Breast epithelium (tissue), 4 donors: ENCODE measurements around the gene ACTR10. TPM values are rescaled to one million over a fixed set of nuclear protein-coding genes. Genes with fewer than 3 reads are reported as not detected.

ENCODE experiments used
- DNase-seq, 2 donors: peaks; one replicate each; pipeline ENCODE4 v3.0.0-alpha.2; 2019; ENCODE audit warnings: low spot score in 2 of 2
- H3K27ac ChIP-seq, 2 donors: fragments of 200-600 bp; sonication (generic) in 1 of 2; one replicate each; pipeline ENCODE4 v1.5.1; 2016 to 2019; ENCODE audit warnings: mild to moderate bottlenecking in 1 of 2
- H3K27me3 ChIP-seq, 2 donors: fragments of 200-600 bp; sonication (generic) in 1 of 2; one replicate each; pipeline versions ENCODE4 v1.5.1 to v1.6.0; 2017 to 2019; ENCODE audit warnings: control low read depth in 1 of 2, mild to moderate bottlenecking in 1 of 2
- H3K36me3 ChIP-seq: fragments of 200-600 bp; one replicate; pipeline ENCODE4 v1.5.1; 2019
- H3K4me1 ChIP-seq, 2 donors: fragments of 200-600 bp; sonication (generic); one replicate each; pipeline ENCODE4 v1.5.1; 2016 to 2019; ENCODE audit warnings: control low read depth in 1 of 2
- H3K4me3 ChIP-seq, 3 donors: fragments of 200-600 bp; sonication (generic); 1 replicate in 2 of 3; 2 replicates in 1 of 3; pipeline ENCODE4 v1.5.1; 2016 to 2019; ENCODE audit warnings: mild to moderate bottlenecking in 3 of 3, moderate library complexity in 2 of 3
- H3K9me3 ChIP-seq, 2 donors: fragments of 200-600 bp; sonication (generic) in 1 of 2; one replicate each; pipeline ENCODE4 v1.5.1; 2016 to 2019; ENCODE audit warnings: control low read depth in 1 of 2
- POLR2A ChIP-seq: fragments of 450-650 bp; IDR thresholded peaks from one replicate; pipeline ENCODE4 v1.6.1; 2016; ENCODE audit warnings: antibody characterized with exemption, mild to moderate bottlenecking, moderate library complexity
- POLR2AphosphoS5 ChIP-seq, 3 donors: sonication (generic); formaldehyde crosslinking; IDR thresholded peaks; one replicate each; pipeline ENCODE4 v1.6.1; 2017; ENCODE audit warnings: antibody characterized with exemption in 3 of 3
- intact Hi-C: fragments of 100-400 bp; cut with DNase I; formaldehyde crosslinking; loops from one replicate; pipeline ENCODE4 v1.15.1; 2023; ENCODE audit warnings: low total_unique reads
- total RNA-seq, 3 donors: library from RNA; depleted of rRNA; stranded (reverse); fragments of >200 nt; gene quantifications; one replicate each; pipeline ENCODE4 v1.1.0, GENCODE V29; 2016
- TF ChIP-seq, protein P1 (sequence below), 3 donors: fragments of 450-650 bp; IDR thresholded peaks; one replicate each; pipeline ENCODE4 v1.5.1; 2016 to 2017; ENCODE audit warnings: antibody characterized with exemption in 3 of 3, mild to moderate bottlenecking in 3 of 3, moderate library complexity in 3 of 3

The ACTR10 gene
- total RNA-seq, 3 donors from 2014 or later: 42.2 to 71.4 (median 69.4) TPM

DNA sequence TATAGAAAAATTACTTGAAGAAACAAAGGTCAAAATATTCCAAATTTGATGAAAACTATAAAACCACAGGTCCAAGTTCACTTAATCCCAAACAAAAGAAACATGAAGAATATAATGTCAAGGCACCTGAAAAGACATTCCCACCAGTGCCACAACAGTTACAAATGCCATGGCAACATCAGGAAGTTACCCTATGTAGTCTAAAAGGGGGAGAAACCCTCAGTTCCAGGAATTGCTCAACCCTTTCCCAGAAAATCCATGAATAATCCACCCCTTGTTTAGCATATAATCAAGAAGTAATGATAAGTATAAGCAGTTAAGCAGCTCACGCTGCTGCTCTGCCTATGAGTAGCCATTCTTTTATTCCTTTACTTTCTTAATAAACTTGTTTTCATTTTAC, 3.8 kb upstream of the ACTR10 start:
- Histone ChIP-seq H3K36me3 (no peaks in the 10 kb centered on the region), H3K4me1 (peaks cover 0 to 5% of the 10 kb centered on the region in 2 donors), H3K27ac (no peak overlapping the region), H3K27me3 (no peaks in the 10 kb centered on the region), H3K9me3 (no peaks in the 10 kb centered on the region), H3K4me3 (no peak overlapping the region)
- intact Hi-C loops: no loop called here
- TF ChIP-seq POLR2AphosphoS5 (IDR thresholded peaks at IDR 0.05): no peak
- no peak for TF ChIP-seq POLR2A
- TF ChIP-seq, protein P1, sequence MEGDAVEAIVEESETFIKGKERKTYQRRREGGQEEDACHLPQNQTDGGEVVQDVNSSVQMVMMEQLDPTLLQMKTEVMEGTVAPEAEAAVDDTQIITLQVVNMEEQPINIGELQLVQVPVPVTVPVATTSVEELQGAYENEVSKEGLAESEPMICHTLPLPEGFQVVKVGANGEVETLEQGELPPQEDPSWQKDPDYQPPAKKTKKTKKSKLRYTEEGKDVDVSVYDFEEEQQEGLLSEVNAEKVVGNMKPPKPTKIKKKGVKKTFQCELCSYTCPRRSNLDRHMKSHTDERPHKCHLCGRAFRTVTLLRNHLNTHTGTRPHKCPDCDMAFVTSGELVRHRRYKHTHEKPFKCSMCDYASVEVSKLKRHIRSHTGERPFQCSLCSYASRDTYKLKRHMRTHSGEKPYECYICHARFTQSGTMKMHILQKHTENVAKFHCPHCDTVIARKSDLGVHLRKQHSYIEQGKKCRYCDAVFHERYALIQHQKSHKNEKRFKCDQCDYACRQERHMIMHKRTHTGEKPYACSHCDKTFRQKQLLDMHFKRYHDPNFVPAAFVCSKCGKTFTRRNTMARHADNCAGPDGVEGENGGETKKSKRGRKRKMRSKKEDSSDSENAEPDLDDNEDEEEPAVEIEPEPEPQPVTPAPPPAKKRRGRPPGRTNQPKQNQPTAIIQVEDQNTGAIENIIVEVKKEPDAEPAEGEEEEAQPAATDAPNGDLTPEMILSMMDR (IDR thresholded peaks at IDR 0.05): no peak
- no peak for DNase-seq

DNA sequence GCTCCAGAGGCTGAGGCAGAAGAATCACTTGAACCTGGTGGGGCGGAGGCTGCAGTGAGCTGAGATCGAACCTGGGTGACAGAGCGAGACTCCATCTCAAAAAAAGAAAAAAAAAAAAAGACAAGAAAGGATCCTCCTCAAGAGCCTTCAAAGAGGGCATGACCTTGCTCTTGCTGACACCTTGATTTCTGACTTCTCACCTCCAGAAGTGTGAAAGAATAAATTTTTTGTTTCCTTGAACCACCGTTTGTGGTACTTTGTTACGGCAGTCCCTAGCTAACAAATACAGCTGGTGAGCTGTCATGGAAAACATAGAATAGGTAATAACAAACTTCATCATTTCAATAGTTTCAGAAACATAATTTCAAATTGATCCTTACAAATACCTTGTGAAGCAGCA, 1.9 kb upstream of the ACTR10 start:
- intact Hi-C loops: no loop called here

DNA sequence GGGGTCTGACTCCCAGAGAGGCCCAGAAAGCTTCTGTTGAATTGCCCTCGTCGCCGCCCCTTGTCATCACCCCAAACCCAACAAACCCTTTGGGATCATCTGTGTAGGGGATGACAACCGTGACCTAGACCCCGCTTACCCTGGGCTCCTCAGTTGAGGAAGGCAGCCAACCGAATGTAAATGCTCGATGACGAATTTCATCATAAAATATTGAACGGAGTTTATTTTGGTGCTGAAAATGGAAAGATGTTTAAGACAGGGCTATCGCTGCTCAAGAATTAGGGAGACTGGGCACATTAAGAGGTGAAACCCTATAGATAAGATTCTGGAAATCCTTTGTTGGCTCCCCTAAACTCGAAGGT, 512 bp downstream of the ACTR10 start:
- TF ChIP-seq, protein P1 (IDR thresholded peaks at IDR 0.05): no peak
- no peak for TF ChIP-seq POLR2AphosphoS5 (IDR thresholded peaks at IDR 0.05)
- no peak for TF ChIP-seq POLR2A
- peak overlapping the region; percentile 97 to 99 for H3K27ac ChIP-seq
- H3K4me1 ChIP-seq: peaks cover 0 to 8% of the 10 kb centered on the region in 2 donors
- H3K9me3 ChIP-seq: no peaks in the 10 kb centered on the region
- intact Hi-C loops: no loop called here
- no peak for DNase-seq
- peak overlapping the region; percentile 72 to 97 (median 91) for H3K4me3 ChIP-seq
- H3K27me3 ChIP-seq: no peaks in the 10 kb centered on the region
- H3K36me3 ChIP-seq: no peaks in the 10 kb centered on the region

More for the DNA sequence above, 1.9 kb upstream of the ACTR10 start:
- no peaks in the 10 kb centered on the region for H3K27me3 ChIP-seq
- H3K4me1 ChIP-seq: peaks cover 0 to 8% of the 10 kb centered on the region in 2 donors
- no peak overlapping the region for H3K27ac ChIP-seq
- H3K9me3 ChIP-seq: no peaks in the 10 kb centered on the region
- no peak overlapping the region for H3K4me3 ChIP-seq
- no peak for DNase-seq
- H3K36me3 ChIP-seq: no peaks in the 10 kb centered on the region
- TF ChIP-seq POLR2AphosphoS5 (IDR thresholded peaks at IDR 0.05) (no peak), POLR2A (no peak)
- TF ChIP-seq, protein P1 (IDR thresholded peaks at IDR 0.05): no peak

DNA sequence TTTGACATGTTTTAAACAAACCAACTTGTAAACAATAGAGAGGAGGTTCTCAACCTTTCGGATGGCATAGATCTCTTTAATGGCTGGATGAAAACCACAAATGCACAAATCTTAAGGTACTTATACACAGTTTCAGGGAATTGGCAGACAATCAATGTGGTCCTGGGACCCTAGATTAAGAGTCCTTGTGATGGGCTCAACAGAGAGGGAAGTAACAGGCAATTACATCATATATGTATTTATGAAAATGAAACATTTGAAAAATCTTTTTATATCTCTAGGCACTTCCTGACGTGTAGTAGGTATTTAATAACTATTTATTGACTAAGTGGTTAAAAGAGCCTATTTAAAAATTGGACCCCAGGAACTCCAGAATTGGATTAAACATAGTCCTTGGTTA, 897 bp downstream of the ACTR10 start:
- H3K4me3 ChIP-seq: peak overlapping the region; percentile 72 to 97 (median 91)
- H3K9me3 ChIP-seq: no peaks in the 10 kb centered on the region
- DNase-seq: no peak
- intact Hi-C loops: no loop called here
- TF ChIP-seq POLR2A: no peak
- peak overlapping the region; percentile 97 to 99 for H3K27ac ChIP-seq
- peaks cover 0 to 8% of the 10 kb centered on the region in 2 donors for H3K4me1 ChIP-seq
- H3K27me3 ChIP-seq: no peaks in the 10 kb centered on the region
- no peaks in the 10 kb centered on the region for H3K36me3 ChIP-seq

DNA sequence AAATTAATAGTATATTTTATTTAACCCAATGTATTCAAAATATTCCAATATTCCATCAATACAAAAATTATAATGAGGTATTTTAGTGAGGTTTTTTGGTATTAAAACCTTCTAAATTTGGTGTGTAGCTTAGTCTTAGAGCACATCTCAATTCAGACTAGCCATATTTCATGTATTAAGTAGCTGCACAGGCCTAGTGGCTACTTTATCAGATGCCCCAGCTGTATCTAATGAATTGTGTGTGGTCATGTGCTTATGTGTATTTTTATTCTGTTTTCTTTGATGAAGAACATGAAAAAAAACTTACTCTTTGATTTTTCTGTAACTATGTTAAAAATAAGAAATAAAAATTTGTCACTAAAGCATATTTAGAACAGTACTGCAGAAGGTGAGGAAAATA, 13.2 kb downstream of the ACTR10 start:
- TF ChIP-seq POLR2AphosphoS5 (IDR thresholded peaks at IDR 0.05): no peak
- TF ChIP-seq, protein P1 (IDR thresholded peaks at IDR 0.05): no peak
- TF ChIP-seq POLR2A: no peak
- Histone ChIP-seq H3K4me1 (no peaks in the 10 kb centered on the region), H3K36me3 (no peaks in the 10 kb centered on the region), H3K4me3 (no peak overlapping the region), H3K27me3 (no peaks in the 10 kb centered on the region), H3K27ac (no peak overlapping the region), H3K9me3 (no peaks in the 10 kb centered on the region)
- no peak for DNase-seq
- intact Hi-C loops: no loop called here
